ENCODE results near the gene RARS2.

RARS2 gene

DNA sequence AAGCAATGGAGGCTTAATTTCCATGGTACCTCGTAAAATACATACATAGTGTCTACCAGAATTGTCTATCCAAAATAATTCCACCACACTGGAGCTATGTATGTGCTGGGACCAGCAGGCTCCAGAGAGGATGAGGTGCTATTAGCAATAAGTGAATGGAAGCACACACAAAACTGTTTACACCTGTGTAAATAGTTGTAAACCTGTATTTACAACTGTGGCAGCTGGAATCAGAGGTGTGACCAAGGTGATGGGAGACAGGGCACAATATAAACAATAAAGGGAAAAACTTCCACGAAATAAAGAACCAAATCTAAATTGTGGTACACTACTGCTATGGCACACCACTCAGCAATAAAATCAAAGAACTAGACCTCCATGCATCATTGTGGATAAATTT lies 14.4 kb downstream of the RARS2 start:
- Histone ChIP-seq H3K9me3 (ENCODE audit: insufficient read depth, low read depth, low read length) (no peaks in the 10 kb centered on the region), H3K9me2 (replicated peaks; ENCODE audit: low read depth, low read length) (no peaks in the 10 kb centered on the region), H3K4me3 (ENCODE audit: low read length, poor library complexity, severe bottlenecking) (no peak overlapping the region), H3K27me3 (ENCODE audit: insufficient read depth, low read length, poor library complexity, severe bottlenecking) (no peaks in the 10 kb centered on the region), H4K20me1 (ENCODE audit: insufficient read depth, low read length, poor library complexity, severe bottlenecking) (peaks cover 19% of the 10 kb centered on the region), H3K36me3 (ENCODE audit: insufficient read depth, low read length) (no peaks in the 10 kb centered on the region), H3K79me2 (ENCODE audit: insufficient read depth, low read length) (peaks cover 44% of the 10 kb centered on the region), H3F3A (ENCODE audit: low read depth) (no peaks in the 10 kb centered on the region), H3K4me1 (ENCODE audit: insufficient read depth, low read length, poor library complexity, severe bottlenecking) (peaks cover 21% of the 10 kb centered on the region), H2AFZ (ENCODE audit: low read length) (no peak overlapping the region), H3K4me2 (ENCODE audit: low read depth, low read length, poor library complexity, severe bottlenecking) (peak overlapping the region; percentile 48), H3K9ac (ENCODE audit: low read depth, low read length, poor library complexity, severe bottlenecking) (no peak overlapping the region)
- TF ChIP-seq CTCF (conservative IDR thresholded peaks at IDR 0.05; ENCODE audit: low read length) (no peak), EZH2phosphoT487 (IDR thresholded peaks at IDR 0.05; ENCODE audit: borderline replicate concordance) (no peak)

DNA sequence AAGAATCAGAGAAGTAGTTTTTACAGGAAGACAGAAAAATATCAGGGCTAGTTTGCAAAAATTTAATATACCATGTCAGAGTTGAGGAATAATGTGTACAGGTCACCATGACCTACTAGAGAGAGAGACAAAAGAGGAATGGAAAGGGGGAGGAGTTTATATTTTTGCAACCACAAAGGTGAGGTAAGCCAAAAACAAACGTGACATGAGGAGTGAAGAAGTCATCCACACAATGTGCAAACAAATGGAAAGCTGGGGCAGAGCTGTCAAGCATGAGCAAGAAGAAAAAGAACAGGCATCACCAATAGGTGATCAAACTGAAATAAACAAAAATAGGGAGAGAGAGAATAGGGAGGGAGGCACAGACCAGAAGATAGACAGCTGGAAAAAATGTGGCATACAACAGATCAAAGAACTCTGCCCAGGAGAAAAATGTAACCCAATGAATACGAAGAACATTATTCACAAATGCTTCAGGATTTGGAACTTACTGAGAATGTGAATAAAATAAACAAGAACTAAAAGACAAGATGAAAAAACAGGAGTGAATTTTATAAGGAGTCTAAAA lies 15.5 kb downstream of the RARS2 start:
- Histone ChIP-seq H3F3A (ENCODE audit: low read depth) (no peaks in the 10 kb centered on the region), H3K4me3 (ENCODE audit: low read length, poor library complexity, severe bottlenecking) (no peak overlapping the region), H3K9ac (ENCODE audit: low read depth, low read length, poor library complexity, severe bottlenecking) (no peak overlapping the region), H3K27me3 (ENCODE audit: insufficient read depth, low read length, poor library complexity, severe bottlenecking) (no peaks in the 10 kb centered on the region), H3K9me2 (replicated peaks; ENCODE audit: low read depth, low read length) (no peaks in the 10 kb centered on the region), H3K79me2 (ENCODE audit: insufficient read depth, low read length) (peaks cover 50% of the 10 kb centered on the region), H3K9me3 (ENCODE audit: insufficient read depth, low read depth, low read length) (no peaks in the 10 kb centered on the region), H2AFZ (ENCODE audit: low read length) (no peak overlapping the region), H3K4me2 (ENCODE audit: low read depth, low read length, poor library complexity, severe bottlenecking) (no peak overlapping the region), H3K36me3 (ENCODE audit: insufficient read depth, low read length) (no peaks in the 10 kb centered on the region), H3K4me1 (ENCODE audit: insufficient read depth, low read length, poor library complexity, severe bottlenecking) (peaks cover 21% of the 10 kb centered on the region), H4K20me1 (ENCODE audit: insufficient read depth, low read length, poor library complexity, severe bottlenecking) (peaks cover 19% of the 10 kb centered on the region)
- TF ChIP-seq CTCF (conservative IDR thresholded peaks at IDR 0.05; ENCODE audit: low read length) (no peak), EZH2phosphoT487 (IDR thresholded peaks at IDR 0.05; ENCODE audit: borderline replicate concordance) (no peak)

DNA sequence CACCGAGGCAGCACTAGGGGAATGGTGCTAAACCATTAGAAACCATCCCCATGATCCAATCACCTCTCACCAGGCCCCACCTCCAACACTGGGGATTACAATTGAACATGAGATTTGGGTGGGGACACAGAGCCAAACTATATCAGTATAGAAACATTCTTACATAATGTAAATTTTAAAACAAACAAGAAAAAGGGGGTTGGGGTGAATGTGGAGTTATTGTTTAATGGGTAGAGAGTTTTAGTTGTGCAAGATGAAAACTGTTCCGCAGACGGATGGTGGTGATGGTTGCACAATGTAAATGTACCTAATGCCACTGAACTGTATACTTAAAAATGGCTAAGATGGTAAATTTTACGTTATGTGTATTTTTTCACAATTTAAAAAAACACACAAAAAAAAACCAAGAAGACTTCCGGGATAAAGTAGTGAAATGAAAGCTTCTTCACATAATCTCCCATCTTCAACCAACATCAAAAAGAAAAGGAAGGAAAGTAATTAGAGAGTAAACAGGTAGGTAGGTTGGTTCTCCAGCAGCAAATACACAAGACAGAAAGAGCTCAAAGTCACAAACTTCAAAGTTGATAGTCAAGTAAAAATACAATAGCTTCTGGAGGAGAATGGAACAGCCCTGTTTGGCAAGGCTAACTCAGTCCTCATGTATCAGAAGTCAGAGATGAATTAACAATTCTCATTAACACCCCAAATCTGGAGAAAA lies 16.3 kb downstream of the RARS2 start:
- Histone ChIP-seq H3F3A (ENCODE audit: low read depth) (no peaks in the 10 kb centered on the region), H3K4me2 (ENCODE audit: low read depth, low read length, poor library complexity, severe bottlenecking) (no peak overlapping the region), H3K79me2 (ENCODE audit: insufficient read depth, low read length) (peaks cover 44% of the 10 kb centered on the region), H3K36me3 (ENCODE audit: insufficient read depth, low read length) (peaks cover 6% of the 10 kb centered on the region), H3K4me1 (ENCODE audit: insufficient read depth, low read length, poor library complexity, severe bottlenecking) (peaks cover 21% of the 10 kb centered on the region), H3K9me3 (ENCODE audit: insufficient read depth, low read depth, low read length) (no peaks in the 10 kb centered on the region), H4K20me1 (ENCODE audit: insufficient read depth, low read length, poor library complexity, severe bottlenecking) (peaks cover 19% of the 10 kb centered on the region), H3K9me2 (replicated peaks; ENCODE audit: low read depth, low read length) (no peaks in the 10 kb centered on the region), H3K9ac (ENCODE audit: low read depth, low read length, poor library complexity, severe bottlenecking) (no peak overlapping the region), H2AFZ (ENCODE audit: low read length) (no peak overlapping the region), H3K4me3 (ENCODE audit: low read length, poor library complexity, severe bottlenecking) (no peak overlapping the region), H3K27me3 (ENCODE audit: insufficient read depth, low read length, poor library complexity, severe bottlenecking) (no peaks in the 10 kb centered on the region)
- TF ChIP-seq EZH2phosphoT487 (IDR thresholded peaks at IDR 0.05; ENCODE audit: borderline replicate concordance) = no peak
- no peak for TF ChIP-seq CTCF (conservative IDR thresholded peaks at IDR 0.05; ENCODE audit: low read length)
